Fibroblast of the aortic adventitia (primary cell): ENCODE results near the gene TMEM117. TPM values are rescaled to one million over a fixed set of nuclear protein-coding genes. Genes with fewer than 3 reads are reported as not detected.
"Not testable (repeated sequence)": the region's sequence is repeated elsewhere in the genome, so short reads cannot be mapped to it uniquely, and the experiment has no call there.

Experiments used
- DNase-seq: peaks from one replicate; pipeline ENCODE4 v3.0.0-alpha.2; 2010; ENCODE audit warnings: low read depth
- H3K4me3 ChIP-seq: 2 replicates; pipeline ENCODE4 v1.5.1; 2011; ENCODE audit warnings: low read depth, mild to moderate bottlenecking, control low read depth, low read length, moderate library complexity
- CTCF ChIP-seq: IDR thresholded peaks from 2 replicates; pipeline ENCODE4 v1.5.1; 2011; ENCODE audit warnings: mild to moderate bottlenecking, low read length, control low read depth, inconsistent platforms; ENCODE audit not compliant: insufficient read depth
- total RNA-seq: library from RNA; depleted of rRNA; stranded (reverse); fragments of >200 nt; gene quantifications from 2 replicates; pipeline ENCODE4 v1.2.3, GENCODE V29; 2012; ENCODE audit warnings: low replicate concordance

Gene TMEM117
- total RNA-seq, 1 donor: 9.9 TPM

- no peak for TF ChIP-seq CTCF
- H3K4me3 ChIP-seq: no peak overlapping the region
These were observed 410.1 kb downstream of the TMEM117 start for GRCh38 chr12:44245932-44246331.

GRCh38 chr12:44246482-44247105 is 410.7 kb downstream of the TMEM117 start:
- H3K4me3 ChIP-seq: no peak overlapping the region
- DNase-seq: no peak
- no peak for TF ChIP-seq CTCF

More at GRCh38 chr12:44245932-44246331, 410.1 kb downstream of the TMEM117 start:
- no peak for DNase-seq

GRCh38 chr12:44247588-44247987 is 411.7 kb downstream of the TMEM117 start:
- no peak overlapping the region for H3K4me3 ChIP-seq
- DNase-seq: no peak
- no peak for TF ChIP-seq CTCF

- no peak overlapping the region for H3K4me3 ChIP-seq
- TF ChIP-seq CTCF: no peak
- no peak for DNase-seq
These were observed 412.6 kb downstream of the TMEM117 start for GRCh38 chr12:44248436-44248835.

GRCh38 chr12:44250440-44250839 is 414.6 kb downstream of the TMEM117 start:
- DNase-seq, H3K4me3 ChIP-seq: not testable (repeated sequence)

- no peak overlapping the region for H3K4me3 ChIP-seq
- no peak for DNase-seq
- no peak for TF ChIP-seq CTCF
These were observed 417.5 kb downstream of the TMEM117 start for GRCh38 chr12:44253338-44253856.

GRCh38 chr12:44258246-44258645 is 422.4 kb downstream of the TMEM117 start:
- no peak overlapping the region for H3K4me3 ChIP-seq
- TF ChIP-seq CTCF: no peak
- no peak for DNase-seq
